ENCODE measurements around the gene TMPRSS15. TPM values are rescaled to one million over a fixed set of nuclear protein-coding genes. Genes with fewer than 3 reads are reported as not detected.

Gene TMPRSS15
- total RNA-seq, 1 experiment from 2014 or later, result not detected

DNA sequence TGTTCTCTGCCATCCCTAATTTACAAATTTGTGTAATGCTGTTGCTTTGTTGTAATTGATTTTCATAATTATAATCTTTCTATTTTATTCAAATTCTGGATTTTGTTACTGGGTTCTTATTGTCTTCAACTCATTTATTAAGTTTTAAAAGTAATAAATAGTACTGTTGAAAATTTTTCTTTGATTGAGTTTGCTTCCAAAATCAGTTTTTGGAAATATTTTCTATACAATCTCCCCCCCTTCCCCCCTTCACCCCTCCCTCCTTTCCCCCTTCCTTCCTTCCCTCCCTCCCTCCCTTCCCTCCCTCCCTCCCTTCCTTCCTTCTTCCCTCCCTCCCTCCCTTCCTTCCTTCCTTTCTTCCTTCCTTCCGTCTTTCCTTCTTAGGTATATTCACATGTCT, 6.0 kb upstream of the TMPRSS15 start:
- Histone ChIP-seq H3F3A (ENCODE audit: insufficient read depth, low read depth) (no peaks in the 10 kb centered on the region), H3K4me1 (replicated peaks; ENCODE audit: insufficient read depth) (no peaks in the 10 kb centered on the region), H3K4me2 (no peak overlapping the region), H3K4me3 (no peak overlapping the region), H3K36me3 (ENCODE audit: low read depth) (no peaks in the 10 kb centered on the region), H2AFZ (no peak overlapping the region), H3K27ac (no peak overlapping the region), H3K9me2 (ENCODE audit: insufficient read depth) (no peaks in the 10 kb centered on the region), H3K27me3 (ENCODE audit: insufficient read depth, low read depth) (no peaks in the 10 kb centered on the region), H4K20me1 (ENCODE audit: insufficient read depth) (no peaks in the 10 kb centered on the region), H3K79me2 (ENCODE audit: low read depth) (no peaks in the 10 kb centered on the region), H3K9me3 (ENCODE audit: insufficient read depth, low read depth) (no peaks in the 10 kb centered on the region)
- BruUV-seq (replicated peaks), result no TSS peak
- TF ChIP-seq CTCF (conservative IDR thresholded peaks at IDR 0.05) (no peak), EZH2 (IDR thresholded peaks at IDR 0.05; ENCODE audit: low read depth) (no peak)
- DNase-seq, result no peak
- intact Hi-C loops (cut with micrococcal nuclease; ENCODE audit: unreplicated experiment), result no loop called here
- POLR2A ChIA-PET (ENCODE audit: unreplicated experiment), result no interaction called here
- CTCF ChIA-PET, result no interaction called here

GRCh38 chr21:18398843-18399242, 4.7 kb downstream of the TMPRSS15 start:
- TF ChIP-seq EZH2 (IDR thresholded peaks at IDR 0.05; ENCODE audit: low read depth), result no peak
- TF ChIP-seq CTCF (conservative IDR thresholded peaks at IDR 0.05), result no peak
- POLR2A ChIA-PET (ENCODE audit: unreplicated experiment), result no interaction called here

GRCh38 chr21:18387994-18388393, 15.6 kb downstream of the TMPRSS15 start:
- H3K9me3 ChIP-seq (ENCODE audit: insufficient read depth, low read depth), result no peaks in the 10 kb centered on the region; the same call in 1 of the 2 replicates
- no peaks in the 10 kb centered on the region for H3K79me2 ChIP-seq (ENCODE audit: low read depth)
- no peaks in the 10 kb centered on the region for H3K36me3 ChIP-seq (ENCODE audit: low read depth)
- no peak overlapping the region for H3K4me2 ChIP-seq
- H3K9me2 ChIP-seq (ENCODE audit: insufficient read depth), result no peaks in the 10 kb centered on the region
- BruUV-seq (replicated peaks), result no TSS peak
- ChIA-PET POLR2A (ENCODE audit: unreplicated experiment) (no interaction called here), CTCF (no interaction called here)
- intact Hi-C loops (cut with micrococcal nuclease; ENCODE audit: unreplicated experiment), result no loop called here
- no peaks in the 10 kb centered on the region for H3K27me3 ChIP-seq (ENCODE audit: insufficient read depth, low read depth)
- H3F3A ChIP-seq (ENCODE audit: insufficient read depth, low read depth), result no peaks in the 10 kb centered on the region
- no peak overlapping the region for H3K27ac ChIP-seq
- H2AFZ ChIP-seq, result no peak overlapping the region
- no peak for DNase-seq
- no peak overlapping the region for H3K4me3 ChIP-seq
- H4K20me1 ChIP-seq (ENCODE audit: insufficient read depth), result no peaks in the 10 kb centered on the region
- no peaks in the 10 kb centered on the region for H3K4me1 ChIP-seq (replicated peaks; ENCODE audit: insufficient read depth)
- TF ChIP-seq CTCF (conservative IDR thresholded peaks at IDR 0.05) (no peak), EZH2 (IDR thresholded peaks at IDR 0.05; ENCODE audit: low read depth) (no peak)

More at GRCh38 chr21:18398843-18399242, 4.7 kb downstream of the TMPRSS15 start:
- Histone ChIP-seq H3K4me3 (no peak overlapping the region), H4K20me1 (ENCODE audit: insufficient read depth) (no peaks in the 10 kb centered on the region), H3K79me2 (ENCODE audit: low read depth) (no peaks in the 10 kb centered on the region), H3K36me3 (ENCODE audit: low read depth) (no peaks in the 10 kb centered on the region), H3F3A (ENCODE audit: insufficient read depth, low read depth) (no peaks in the 10 kb centered on the region), H2AFZ (no peak overlapping the region), H3K4me1 (replicated peaks; ENCODE audit: insufficient read depth) (no peaks in the 10 kb centered on the region), H3K27me3 (ENCODE audit: insufficient read depth, low read depth) (no peaks in the 10 kb centered on the region), H3K9me2 (ENCODE audit: insufficient read depth) (no peaks in the 10 kb centered on the region), H3K4me2 (no peak overlapping the region), H3K9me3 (ENCODE audit: insufficient read depth, low read depth) (no peaks in the 10 kb centered on the region), H3K27ac (no peak overlapping the region)
- no TSS peak for BruUV-seq (replicated peaks)
- no peak for DNase-seq
- intact Hi-C loops (cut with micrococcal nuclease; ENCODE audit: unreplicated experiment), result no loop called here
- CTCF ChIA-PET, result no interaction called here
